Brain pericyte (primary cell): Measurements from ENCODE around the gene MOK.
"Not testable (repeated sequence)": the region's sequence is repeated elsewhere in the genome, so short reads cannot be mapped to it uniquely, and the experiment has no call there.

Experiments
- DNase-seq: peaks from one replicate; pipeline ENCODE4 v3.0.0-alpha.2; 2012; ENCODE audit warnings: low read depth, low spot score

MOK gene

DNA sequence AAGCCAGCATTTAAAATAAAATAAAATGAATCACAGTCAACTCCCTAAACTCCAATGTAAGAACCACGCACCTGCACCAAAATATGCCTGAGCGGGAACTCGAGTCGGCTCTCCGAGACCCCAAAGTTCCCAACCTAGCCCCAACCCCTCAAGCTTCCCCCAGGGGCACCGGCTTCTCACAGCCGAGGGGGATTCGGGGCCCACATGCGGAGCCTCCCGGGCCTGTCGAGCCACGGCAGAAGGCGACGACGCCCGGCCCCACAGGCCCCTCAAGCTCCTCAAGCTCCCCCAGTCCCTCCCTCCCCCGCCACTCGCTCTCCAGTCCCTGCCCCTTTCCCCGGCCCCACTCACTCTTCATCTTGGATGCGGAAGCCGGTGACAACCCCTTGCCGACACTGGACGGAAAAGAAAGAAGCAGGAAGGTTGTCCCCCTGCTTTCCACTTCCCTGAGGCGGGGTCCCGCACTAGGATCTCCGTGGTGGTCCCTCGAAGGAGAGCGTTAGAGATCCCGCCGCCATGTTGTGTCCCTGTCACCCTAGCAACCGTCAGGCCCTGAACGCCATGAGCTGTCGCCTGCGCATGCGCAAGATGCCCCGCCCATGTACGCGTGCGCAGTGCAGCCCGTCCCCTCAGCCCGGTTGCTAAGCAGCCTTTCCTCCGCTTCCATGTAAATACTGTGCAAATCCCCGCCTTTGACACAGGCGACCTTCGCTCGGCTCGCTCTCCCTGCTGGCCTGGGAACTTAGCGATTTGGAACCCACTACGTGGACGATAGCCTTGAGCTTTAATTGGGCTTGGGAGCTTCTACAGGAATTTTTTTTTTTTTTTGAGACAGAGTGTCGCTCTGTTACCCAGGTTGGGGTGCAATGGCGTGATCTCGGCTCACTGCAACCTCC lies at the start of gene MOK:
Gene MOK (minus strand): TSS at position 554 of the 896 bp plus-strand sequence. CDS start 196 bp downstream, at position 358.
- peak; percentile 94 for DNase-seq

GRCh38 chr14:102353126-102353619 lies 48.2 kb upstream of the MOK start:
- no peak for DNase-seq

GRCh38 chr14:102352213-102352612 lies 47.2 kb upstream of the MOK start:
- no peak for DNase-seq

- DNase-seq: not testable (repeated sequence)
Measured at GRCh38 chr14:102351593-102351992, 46.6 kb upstream of the MOK start.

- no peak for DNase-seq
Measured at GRCh38 chr14:102351023-102351422, 46.1 kb upstream of the MOK start.

GRCh38 chr14:102348376-102348775 lies 43.4 kb upstream of the MOK start:
- DNase-seq: no peak

DNA sequence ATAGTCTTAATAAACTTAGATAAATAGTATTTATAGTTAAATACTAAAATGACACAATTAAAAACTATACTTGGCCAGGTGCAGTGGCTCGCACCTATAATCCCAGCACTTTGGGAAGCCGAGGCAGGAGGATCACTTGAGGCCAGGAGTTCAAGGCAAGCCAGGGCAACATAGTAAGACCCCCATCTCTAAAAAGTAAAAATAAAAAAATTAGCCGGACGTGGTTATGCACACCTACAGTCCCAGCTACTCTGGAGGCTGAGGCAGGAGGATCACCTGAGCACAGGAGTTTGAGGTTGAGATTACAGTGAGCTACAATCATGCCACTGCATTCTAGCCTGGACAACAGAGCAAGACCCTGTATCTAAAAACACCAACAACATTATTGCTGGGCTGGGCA lies 41.7 kb upstream of the MOK start:
- no peak for DNase-seq

GRCh38 chr14:102345232-102345631 lies 40.3 kb upstream of the MOK start:
- DNase-seq: no peak

- no peak for DNase-seq
Measured at GRCh38 chr14:102344485-102344884, 39.5 kb upstream of the MOK start.

GRCh38 chr14:102344084-102344483 lies 39.1 kb upstream of the MOK start:
- no peak for DNase-seq

DNA sequence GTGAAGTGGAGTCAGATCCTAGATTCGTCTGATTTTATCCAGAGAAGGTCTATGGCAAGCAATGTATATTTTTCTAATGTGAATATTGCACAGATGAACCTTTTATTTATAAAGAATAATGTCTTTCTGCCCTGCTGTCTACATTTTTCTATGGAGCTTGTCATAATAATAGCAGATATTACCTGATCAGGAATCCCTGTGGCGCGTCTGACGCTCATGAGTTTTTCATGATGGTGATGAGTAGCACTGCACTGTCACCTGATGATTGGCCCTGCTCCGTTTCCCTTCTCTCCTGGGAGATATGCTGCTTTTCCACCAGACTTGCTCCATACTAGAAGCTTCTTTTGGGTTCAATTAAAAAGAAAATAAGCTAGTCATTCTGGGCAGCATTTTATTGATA lies 37.3 kb upstream of the MOK start:
- no peak for DNase-seq

- no peak for DNase-seq
Measured at GRCh38 chr14:102341566-102341965, 36.6 kb upstream of the MOK start.

DNA sequence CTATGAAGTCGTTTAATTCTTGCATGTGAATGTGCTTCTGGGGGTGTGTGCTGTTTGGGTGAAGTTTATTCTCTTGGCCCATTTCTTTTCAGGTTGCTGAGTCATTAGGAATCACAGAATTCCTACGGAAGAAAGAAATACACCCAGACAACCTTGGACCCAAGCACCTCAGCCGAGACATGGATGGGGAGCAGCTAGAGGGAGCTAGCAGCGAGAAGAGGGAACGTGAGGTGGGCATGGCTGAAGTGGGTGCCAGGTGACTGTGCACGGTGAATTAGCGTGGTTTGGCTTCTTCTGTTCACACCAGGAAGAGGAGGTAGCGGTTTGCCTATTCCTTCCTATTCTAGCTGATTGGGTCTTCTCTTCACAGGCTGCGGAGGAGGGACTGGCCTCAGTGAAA lies 33.8 kb upstream of the MOK start:
- DNase-seq: no peak

GRCh38 chr14:102335163-102335562 lies 30.2 kb upstream of the MOK start:
- DNase-seq: no peak

DNA sequence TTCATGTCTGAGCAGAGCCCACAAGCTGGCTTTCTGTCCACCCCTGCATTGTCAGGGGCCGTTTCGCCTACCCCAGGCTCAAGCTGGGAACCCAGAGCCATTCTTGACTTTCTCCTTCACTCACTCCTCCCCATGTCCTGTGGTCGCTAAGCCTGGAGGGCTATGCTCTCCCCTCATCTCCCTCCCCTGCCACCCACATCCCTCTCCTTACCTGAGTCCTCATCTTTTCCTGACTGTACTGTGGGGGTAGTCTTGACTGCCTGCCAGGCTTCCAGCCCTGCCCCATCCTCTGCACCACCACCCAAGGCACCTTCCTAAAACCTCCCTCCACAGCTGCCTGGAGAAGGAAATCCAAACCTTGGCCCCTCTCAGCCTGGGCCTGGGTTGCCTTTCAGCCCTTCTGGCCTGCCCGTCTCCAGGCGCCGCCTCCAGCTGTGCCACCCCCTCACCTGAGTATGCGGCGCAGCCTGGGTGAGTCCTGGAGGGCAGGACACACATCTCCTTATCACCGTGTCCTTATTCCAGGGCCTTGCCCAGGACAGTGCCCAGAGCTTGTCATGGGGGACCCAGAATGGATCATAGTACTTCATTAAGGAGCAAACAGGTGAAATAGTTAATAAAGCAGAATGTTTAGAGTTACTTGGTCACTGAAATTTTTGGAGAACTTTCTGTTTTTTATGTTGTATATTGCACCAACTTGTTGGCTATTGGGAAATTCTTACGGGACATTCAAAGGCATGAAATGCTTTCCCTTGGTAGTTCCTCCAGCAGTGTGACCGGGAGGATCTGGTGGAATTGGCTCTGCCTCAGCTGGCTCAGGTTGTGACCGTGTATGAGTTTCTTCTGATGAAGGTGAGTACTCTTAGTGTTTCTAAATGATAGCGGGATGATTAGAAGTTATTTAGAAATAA lies 29.1 kb upstream of the MOK start:
- no peak for DNase-seq

DNA sequence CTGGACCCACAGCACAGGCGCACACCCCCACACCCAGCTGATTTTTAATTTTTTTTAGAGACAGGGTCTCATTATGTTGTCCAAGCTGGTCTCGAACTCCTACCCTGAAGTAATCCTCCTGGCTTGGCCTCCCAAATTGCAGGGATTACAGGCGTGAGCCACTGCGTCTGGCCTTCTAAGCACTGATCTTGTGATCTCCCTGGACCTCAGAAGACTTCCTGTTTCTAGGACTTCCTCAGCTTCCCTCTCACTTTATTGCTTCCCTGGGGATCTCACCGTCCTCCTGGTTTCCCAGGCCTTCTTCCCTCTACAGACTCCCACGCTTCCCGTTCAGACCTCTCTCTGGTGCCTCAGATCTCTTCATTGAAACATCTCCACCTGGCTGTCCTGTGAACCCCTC lies 28.4 kb upstream of the MOK start:
- no peak for DNase-seq

GRCh38 chr14:102330806-102331205 lies 25.8 kb upstream of the MOK start:
- DNase-seq: no peak

DNA sequence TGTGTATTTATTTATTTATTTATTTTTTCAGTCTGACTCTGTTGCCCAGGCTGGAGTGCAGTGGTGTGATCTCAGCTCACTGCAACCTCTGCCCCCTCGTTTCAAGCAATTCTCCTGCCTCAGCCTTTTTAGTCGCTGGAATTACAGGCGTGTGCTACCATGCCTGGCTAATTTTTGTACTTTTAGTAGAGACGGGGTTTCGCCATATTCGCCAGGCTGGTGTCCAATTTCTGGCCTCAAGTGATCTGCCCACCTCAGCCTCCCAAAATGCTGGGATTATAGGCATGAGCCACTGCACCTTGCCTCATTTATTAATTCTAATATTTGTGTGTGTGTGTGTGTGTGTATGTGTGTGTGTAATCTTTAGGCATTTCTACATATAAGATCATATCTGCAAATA lies 24.4 kb upstream of the MOK start:
- not testable (repeated sequence) for DNase-seq

- no peak for DNase-seq
Measured at GRCh38 chr14:102326583-102326982, 21.6 kb upstream of the MOK start.

- DNase-seq: no peak
Measured at GRCh38 chr14:102325791-102326345, 20.9 kb upstream of the MOK start.

DNA sequence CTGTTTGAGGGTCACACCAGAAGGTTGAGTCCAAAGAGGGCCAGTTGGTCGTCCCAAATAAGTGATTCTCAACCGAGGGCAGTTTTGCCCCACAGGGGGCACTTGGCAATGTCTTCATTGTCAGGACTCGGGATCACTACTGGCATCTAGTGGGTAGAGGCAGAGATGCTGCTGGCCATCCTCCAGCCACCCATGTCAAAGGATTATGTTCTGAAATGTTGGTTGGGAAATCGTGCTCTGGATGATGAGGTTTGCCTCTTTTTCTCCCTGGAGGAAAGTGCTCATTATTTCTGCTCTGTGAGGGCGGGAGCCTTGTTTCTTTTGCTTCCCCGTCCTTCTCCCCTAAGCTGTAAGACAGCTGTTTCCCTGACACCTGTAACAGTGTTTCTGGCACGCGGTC lies 18.1 kb upstream of the MOK start:
- peak; percentile 54 for DNase-seq
